BJ (cell line): ENCODE data around the gene IRX4. TPM values are rescaled to one million over a fixed set of nuclear protein-coding genes. Genes with fewer than 3 reads are reported as not detected.

ENCODE experiments used
- CTCF ChIA-PET: fragments of 350-600 bp; formaldehyde crosslinking; extraction: SDS; loops from one replicate; lab custom pipeline; 2021; ENCODE audit warnings: antibody characterized with exemption, inconsistent platforms; lab: Yijun Ruan, JAX
- POLR2A ChIA-PET: fragments of 300-600 bp; sonication (Branson Sonifier 250); formaldehyde crosslinking; extraction: SDS; loops from one replicate; lab custom pipeline; 2021; ENCODE audit warnings: antibody characterized with exemption; lab: Charles Lee
- DNase-seq: peaks from one replicate; pipeline ENCODE4 v3.0.0-alpha.2; 2011; ENCODE audit warnings: low read depth
- H3K27me3 ChIP-seq: 2 replicates; pipeline ENCODE4 v1.6.0; 2011; ENCODE audit warnings: low read length; ENCODE audit not compliant: control insufficient read depth, insufficient read depth
- H3K36me3 ChIP-seq: 2 replicates; pipeline ENCODE4 v1.5.1; 2011; ENCODE audit warnings: low read length; ENCODE audit not compliant: control insufficient read depth, insufficient read depth
- H3K4me3 ChIP-seq: 2 replicates; pipeline ENCODE4 v1.5.1; 2011; ENCODE audit warnings: low read depth, mild to moderate bottlenecking, control low read depth, low read length
- polyA plus RNA-seq: library from polyadenylated mRNA; depleted of rRNA; stranded (reverse); fragments of >200 nt; gene quantifications from 2 replicates; pipeline ENCODE4 v1.2.3, GENCODE V29; 2011
- TF ChIP-seq, protein P1 (sequence below): IDR thresholded peaks from 2 replicates; pipeline ENCODE4 v1.5.1; 2011; ENCODE audit warnings: low read depth, mild to moderate bottlenecking, control low read depth, inconsistent platforms, low read length, moderate library complexity; ENCODE audit not compliant: insufficient read depth

Gene IRX4
- polyA plus RNA-seq, 1 experiment, result not detected

GRCh38 chr5:1876660-1877064 is 6.1 kb downstream of the IRX4 start:
- TF ChIP-seq, protein P1, sequence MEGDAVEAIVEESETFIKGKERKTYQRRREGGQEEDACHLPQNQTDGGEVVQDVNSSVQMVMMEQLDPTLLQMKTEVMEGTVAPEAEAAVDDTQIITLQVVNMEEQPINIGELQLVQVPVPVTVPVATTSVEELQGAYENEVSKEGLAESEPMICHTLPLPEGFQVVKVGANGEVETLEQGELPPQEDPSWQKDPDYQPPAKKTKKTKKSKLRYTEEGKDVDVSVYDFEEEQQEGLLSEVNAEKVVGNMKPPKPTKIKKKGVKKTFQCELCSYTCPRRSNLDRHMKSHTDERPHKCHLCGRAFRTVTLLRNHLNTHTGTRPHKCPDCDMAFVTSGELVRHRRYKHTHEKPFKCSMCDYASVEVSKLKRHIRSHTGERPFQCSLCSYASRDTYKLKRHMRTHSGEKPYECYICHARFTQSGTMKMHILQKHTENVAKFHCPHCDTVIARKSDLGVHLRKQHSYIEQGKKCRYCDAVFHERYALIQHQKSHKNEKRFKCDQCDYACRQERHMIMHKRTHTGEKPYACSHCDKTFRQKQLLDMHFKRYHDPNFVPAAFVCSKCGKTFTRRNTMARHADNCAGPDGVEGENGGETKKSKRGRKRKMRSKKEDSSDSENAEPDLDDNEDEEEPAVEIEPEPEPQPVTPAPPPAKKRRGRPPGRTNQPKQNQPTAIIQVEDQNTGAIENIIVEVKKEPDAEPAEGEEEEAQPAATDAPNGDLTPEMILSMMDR, result no peak
- ChIA-PET CTCF (no interaction called here), POLR2A (no interaction called here)
- DNase-seq, result no peak
- no peaks in the 10 kb centered on the region for H3K36me3 ChIP-seq
- no peak overlapping the region for H3K4me3 ChIP-seq
- peaks cover 60% of the 10 kb centered on the region for H3K27me3 ChIP-seq

- TF ChIP-seq, protein P1, result no peak
- ChIA-PET CTCF (interaction anchor here (1.3 kb wide), 1 partner anchor 19 kb away, joined by 3 read pairs; no protein-coding TSS in a partner anchor), POLR2A (no interaction called here)
- peaks cover 58% of the 10 kb centered on the region for H3K27me3 ChIP-seq
- H3K36me3 ChIP-seq, result no peaks in the 10 kb centered on the region
- no peak for DNase-seq
- no peak overlapping the region for H3K4me3 ChIP-seq
Observed at GRCh38 chr5:1875843-1876659, 6.7 kb downstream of the IRX4 start.

DNA sequence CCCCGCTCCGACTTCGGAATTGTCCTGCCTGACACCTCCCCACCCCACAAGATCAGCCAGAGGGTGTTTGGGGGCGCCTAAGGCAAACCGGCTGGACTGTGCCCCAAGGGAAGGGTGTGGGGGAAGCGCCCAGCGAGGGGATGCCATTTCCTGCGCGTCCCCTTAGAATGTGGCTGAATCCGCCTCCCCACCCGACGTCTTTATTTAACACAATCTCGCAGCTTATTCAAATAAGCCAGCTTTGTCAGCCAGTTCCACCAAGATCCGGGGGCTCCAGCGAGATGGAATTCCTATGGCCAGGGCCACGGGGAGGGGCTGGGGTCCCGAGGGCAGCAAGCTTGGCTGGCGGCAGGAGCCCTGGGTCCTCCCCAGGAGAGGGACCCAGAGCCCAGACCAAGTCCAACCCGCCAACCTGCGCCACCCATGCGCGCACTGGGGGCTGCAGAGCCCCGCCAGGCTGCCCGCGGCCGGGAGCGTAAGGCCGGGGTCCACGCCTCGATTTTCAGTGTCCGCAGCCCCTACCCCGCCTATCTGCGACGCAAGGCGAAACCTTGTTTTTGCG is 7.4 kb downstream of the IRX4 start:
- H3K27me3 ChIP-seq, result peaks cover 53% of the 10 kb centered on the region
- H3K36me3 ChIP-seq, result no peaks in the 10 kb centered on the region
- H3K4me3 ChIP-seq, result no peak overlapping the region
- POLR2A ChIA-PET, result no interaction called here
- CTCF ChIA-PET, result interaction anchor here (1.3 kb wide), 1 partner anchor 19 kb away, joined by 3 read pairs; no protein-coding TSS in a partner anchor
- no peak for DNase-seq
- TF ChIP-seq, protein P1, result no peak

DNA sequence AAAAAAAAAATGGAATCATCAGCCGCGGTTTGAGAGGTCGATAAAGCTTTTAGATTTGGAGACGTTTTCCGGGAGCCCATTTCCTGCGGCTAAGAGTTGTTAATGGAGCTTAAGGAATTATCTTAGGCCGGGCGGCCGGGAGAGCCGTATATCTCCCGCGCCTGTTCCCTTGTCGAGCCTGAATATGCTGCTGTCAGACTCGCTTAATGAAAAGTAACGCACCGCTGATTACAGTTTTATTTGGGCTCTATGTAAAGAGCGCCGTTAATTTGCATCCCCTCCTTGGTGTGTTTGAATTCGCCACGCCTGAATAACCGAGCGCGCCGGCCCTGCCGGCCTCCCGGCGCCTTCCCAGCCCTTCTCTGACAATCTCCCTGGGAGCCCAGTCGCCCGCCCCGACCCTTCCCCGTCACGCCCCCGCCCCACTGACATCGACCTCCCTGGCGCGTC is 7.9 kb downstream of the IRX4 start:
- TF ChIP-seq, protein P1, result no peak
- peaks cover 48% of the 10 kb centered on the region for H3K27me3 ChIP-seq
- no peaks in the 10 kb centered on the region for H3K36me3 ChIP-seq
- ChIA-PET CTCF (interaction anchor here (1.3 kb wide), 1 partner anchor 18 kb away, joined by 3 read pairs; no protein-coding TSS in a partner anchor), POLR2A (no interaction called here)
- no peak for DNase-seq
- no peak overlapping the region for H3K4me3 ChIP-seq

DNA sequence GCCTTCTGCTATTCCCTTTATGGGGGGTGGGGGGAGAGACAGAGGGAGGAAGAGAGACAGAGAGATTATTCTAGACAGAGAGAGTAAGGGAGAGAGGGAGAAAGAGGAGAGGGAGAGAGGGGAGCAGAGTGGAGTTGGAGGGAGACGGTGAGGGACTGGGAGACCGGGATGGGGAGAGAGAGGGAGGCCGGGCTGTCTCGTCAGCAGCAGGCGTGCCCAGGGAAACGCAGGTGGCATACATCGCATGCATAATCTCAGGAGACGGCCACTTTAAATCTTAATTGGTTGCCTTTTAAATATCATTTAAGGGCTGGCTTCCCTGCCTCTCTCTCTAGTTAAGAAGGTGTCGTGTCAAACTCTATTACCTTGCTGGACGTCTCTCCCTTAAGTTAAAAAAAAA is 8.4 kb downstream of the IRX4 start:
- ChIA-PET CTCF (no interaction called here), POLR2A (no interaction called here)
- H3K4me3 ChIP-seq, result no peak overlapping the region
- DNase-seq, result no peak
- TF ChIP-seq, protein P1, result no peak
- H3K27me3 ChIP-seq, result peaks cover 44% of the 10 kb centered on the region
- H3K36me3 ChIP-seq, result no peaks in the 10 kb centered on the region
